Measurements from ENCODE around the gene SLC25A17.
A peak's percentile ranks its signal among the peaks of the same experiment; 100 is the strongest.
"Not testable (repeated sequence)": the region's sequence is repeated elsewhere in the genome, so short reads cannot be mapped to it uniquely, and the experiment has no call there.

Gene SLC25A17, protein sequence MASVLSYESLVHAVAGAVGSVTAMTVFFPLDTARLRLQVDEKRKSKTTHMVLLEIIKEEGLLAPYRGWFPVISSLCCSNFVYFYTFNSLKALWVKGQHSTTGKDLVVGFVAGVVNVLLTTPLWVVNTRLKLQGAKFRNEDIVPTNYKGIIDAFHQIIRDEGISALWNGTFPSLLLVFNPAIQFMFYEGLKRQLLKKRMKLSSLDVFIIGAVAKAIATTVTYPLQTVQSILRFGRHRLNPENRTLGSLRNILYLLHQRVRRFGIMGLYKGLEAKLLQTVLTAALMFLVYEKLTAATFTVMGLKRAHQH

DNA sequence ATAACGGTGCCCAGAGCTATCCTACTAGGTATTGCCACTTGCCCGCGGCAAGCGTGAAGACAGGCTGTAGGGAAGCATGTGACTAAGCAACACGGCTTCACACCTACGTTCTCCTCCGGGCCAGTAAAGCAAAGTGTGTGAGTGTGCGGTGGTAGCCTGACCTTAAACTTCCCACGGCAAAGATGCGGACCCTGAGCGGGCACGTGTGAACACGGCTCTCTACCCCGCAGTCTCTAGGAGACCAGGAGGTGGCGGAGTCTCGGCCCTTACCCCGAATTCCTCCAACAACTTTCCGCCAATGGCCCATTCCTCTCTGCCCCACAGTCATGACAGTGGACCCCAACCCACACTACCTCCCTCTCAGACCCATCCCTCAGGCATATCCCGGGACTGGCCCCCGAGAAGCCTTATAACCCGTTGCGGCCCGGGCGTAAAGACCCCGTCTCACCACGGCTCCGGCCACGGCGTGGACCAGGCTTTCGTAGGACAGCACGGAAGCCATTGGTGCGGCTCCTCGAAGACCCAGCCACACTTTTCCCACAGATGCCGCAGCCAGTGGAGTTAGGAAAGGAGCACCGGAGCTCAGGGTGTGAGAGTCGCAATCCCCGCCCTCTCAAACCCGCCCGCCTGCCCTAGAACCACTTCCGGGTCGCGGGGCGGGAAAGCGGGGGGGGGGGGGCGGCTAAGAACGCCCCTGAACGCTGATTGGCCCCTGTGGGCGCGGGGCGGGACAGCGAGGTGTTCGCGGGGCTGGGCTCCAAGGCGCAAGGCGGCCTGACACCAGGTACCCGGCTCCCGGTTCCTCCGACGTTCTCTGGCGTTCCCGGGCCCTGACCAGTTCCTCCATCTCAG, at the start of gene SLC25A17:
Gene SLC25A17, minus strand, starts transcription at position 600 of the 852 bp plus-strand sequence. Its CDS starts 98 bp downstream, at position 502.
- DNase-seq = peak; percentile 86

DNA sequence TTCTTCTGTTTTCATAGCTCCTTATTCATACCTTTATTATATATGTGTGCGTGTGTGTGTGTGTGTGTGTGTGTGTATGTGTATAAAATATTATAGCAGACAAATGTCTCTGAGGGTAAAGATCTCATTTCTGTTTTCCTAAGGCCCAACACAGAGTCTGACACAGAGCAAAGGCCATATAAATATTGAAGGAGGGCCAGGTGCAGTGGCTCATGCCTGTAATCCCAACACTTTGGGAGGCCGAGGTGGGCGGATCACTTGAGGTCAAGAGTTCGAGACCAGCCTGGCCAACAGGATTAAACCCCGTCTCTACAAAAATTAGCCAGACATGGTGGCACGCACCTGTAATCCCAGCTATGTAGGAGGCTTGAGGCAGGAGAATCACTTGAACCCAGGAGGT, 49.2 kb upstream of the SLC25A17 start:
- DNase-seq = not testable (repeated sequence)

DNA sequence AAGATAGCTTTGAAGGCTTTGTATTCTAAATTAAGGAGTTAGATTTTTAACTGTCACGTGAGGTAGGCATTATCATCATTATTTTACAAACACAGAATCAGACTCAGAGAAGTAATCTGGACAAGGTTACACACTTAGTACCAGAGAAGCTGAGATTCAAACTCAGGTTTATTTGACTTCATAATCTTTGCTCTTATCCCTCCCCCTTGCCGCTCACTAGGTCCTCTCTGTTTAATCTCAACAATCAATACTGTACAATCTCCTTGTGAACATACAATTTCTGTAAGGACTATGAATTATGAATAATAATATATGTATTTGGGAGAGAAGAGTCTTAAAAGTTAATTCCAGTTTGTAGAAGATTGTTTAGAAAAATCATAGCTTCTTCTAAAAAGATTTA, 48.0 kb upstream of the SLC25A17 start:
- no peak for DNase-seq

DNA sequence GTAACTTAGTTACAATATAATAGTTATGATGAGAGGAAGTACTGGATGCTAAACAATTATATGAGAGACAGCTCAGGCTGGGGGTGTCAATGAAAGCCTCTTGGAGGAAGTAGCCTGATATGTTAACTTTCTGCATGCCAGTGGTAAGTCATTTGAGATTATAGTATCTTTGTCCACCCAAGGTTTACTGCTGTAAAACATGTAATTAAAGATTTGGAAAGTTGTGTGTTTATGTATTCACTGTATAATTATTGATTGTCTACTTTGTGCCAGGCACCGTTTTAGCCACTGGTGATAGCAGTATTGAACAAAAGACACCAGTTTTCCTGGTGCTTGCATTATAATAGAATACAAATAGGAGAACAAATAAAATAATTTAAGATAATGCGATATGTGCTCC, 43.4 kb upstream of the SLC25A17 start:
- DNase-seq = no peak

DNA sequence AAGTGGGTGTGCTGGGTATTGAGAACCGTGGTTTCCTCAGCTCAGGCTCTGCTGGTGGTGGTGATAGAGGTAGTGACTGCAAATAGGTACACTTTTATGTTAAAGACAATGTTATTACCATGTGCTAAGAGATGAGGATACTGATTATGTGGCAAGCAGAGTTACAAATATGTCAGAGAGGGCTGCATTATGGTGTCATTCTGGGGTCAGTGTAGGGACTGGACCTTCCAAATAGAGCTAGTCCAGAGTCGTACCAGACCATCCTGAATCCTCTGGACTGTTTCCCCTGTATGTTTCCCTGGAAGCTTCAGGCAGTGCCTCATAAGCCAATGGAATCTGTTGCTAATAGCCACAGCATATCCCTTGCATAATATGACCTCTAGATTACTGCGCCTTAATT, 42.9 kb upstream of the SLC25A17 start, which contains the start of gene DNAJB7:
Gene DNAJB7, minus strand, starts transcription at position 101 of the 400 bp plus-strand sequence. CDS start 119 bp downstream, outside the sequence.
- DNase-seq = no peak

DNA sequence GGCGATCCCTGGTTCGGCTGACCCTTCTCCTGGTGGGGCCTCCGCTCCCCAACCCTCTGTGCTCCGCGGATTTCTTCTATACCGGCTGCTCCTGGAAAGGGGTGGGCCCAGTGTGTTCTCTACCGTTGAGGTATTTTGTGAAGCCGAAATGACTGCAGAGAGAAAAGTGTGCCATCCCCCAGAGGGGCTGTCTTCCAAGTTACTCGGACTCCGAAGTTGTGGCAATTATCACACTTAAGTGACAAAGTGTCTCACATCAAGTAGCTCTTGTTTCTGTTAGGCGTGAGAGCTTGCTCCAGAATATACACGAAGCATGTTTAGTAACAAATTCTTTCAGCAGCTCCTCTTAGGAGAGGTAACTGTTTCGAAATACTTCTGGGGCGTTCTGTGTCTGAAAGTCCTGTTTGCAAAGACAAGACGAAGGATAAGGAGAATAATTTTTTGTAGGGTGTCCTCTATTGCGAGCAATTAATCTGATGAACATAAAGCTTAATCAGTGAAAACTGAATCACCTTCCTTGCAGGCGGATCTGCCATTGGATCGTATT, 38.2 kb upstream of the SLC25A17 start:
- DNase-seq = no peak

GRCh38 chr22:40856513-40857308, 37.6 kb upstream of the SLC25A17 start, which contains the start of the genes ST13 and XPNPEP3:
TSS of gene ST13 (minus strand) at chr22:40856639. CDS start at chr22:40856540, 99 bp downstream.
TSS of gene XPNPEP3 (plus strand) at chr22:40857148. CDS start at chr22:40857182, 34 bp downstream.
- peak; percentile 98 for DNase-seq

- peak; percentile 54 for DNase-seq
Observed at GRCh38 chr22:40855979-40856512, 36.9 kb upstream of the SLC25A17 start.

DNA sequence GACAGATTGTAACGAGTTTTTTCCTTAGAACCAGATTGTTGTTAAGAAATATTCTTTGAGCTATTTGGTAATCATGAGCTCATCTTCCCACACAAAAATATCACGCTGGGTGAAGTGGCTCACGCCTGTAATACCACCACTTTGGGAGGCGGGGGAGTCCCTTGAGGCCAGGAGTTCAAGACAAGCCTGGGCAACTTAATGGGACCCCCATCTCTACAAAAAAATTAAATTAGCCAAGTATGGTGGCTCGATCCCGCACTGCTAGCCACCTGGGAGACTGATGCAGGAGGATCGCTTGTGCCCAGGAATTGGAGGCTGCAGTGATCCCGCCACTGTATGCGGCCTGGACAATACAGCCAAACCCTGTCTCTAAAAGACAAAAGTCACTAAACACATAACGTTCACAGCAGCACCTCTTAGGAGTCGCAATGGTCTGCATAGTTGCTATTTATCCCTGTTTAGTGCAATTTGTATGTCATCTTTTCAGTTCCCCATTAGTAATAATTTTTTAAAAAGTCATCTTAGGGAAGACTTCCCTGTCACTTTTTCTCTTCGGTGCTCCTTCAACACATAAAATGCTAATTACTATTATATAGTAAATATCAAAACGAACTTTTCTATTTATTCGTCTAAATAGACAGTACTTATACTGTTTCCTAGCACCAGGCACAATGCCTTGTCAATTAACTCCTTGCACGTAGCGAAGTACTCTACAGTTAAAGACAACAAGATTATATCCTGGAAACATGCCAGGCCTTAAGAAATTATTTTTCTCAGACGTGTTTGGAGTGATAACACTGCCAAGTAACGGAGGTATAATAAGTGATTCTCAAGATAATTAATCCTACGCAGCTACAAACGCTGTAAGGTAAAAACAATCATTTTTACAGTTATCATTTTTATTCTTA, 36.2 kb upstream of the SLC25A17 start:
- DNase-seq = peak; percentile 23

DNA sequence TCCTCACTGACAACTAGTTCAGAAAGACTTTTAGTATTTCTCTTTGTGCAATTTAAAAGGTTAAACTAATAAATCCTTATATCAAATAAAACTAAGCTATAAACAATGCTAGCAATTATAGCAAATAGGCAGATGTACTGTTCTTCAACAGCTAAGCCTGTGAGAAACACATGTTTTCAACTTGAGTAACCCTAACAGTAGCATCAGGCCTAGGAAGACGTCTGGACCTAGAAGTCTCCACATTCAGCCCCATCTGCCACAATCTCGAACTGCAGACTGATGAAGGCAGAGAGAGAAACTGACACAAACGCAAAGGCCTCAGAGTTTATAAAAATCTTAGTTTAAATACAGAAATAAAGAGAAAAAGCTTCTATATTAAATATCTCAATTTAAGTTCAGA, 34.8 kb upstream of the SLC25A17 start:
- no peak for DNase-seq

- no peak for DNase-seq
Observed at GRCh38 chr22:40853333-40853732, 34.2 kb upstream of the SLC25A17 start.

DNA sequence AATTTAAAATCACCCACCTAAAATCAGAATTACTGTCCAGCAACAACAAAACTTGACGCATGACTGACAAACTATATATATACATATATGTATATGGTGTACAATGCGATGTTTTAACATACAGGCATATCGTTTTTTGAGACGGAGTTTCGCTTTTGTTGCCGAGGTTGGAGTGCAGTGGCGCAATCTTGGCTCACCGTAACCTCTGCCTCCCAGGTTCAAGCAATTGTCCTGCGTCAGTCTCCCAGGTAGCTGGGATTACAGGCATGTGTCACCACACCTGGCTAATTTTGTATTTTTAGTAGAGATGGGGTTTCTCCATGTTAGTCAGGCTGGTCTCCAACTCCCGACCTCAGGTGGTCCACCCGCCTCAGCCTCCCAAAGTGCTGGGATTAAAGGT, 26.7 kb upstream of the SLC25A17 start:
- DNase-seq = not testable (repeated sequence)

DNA sequence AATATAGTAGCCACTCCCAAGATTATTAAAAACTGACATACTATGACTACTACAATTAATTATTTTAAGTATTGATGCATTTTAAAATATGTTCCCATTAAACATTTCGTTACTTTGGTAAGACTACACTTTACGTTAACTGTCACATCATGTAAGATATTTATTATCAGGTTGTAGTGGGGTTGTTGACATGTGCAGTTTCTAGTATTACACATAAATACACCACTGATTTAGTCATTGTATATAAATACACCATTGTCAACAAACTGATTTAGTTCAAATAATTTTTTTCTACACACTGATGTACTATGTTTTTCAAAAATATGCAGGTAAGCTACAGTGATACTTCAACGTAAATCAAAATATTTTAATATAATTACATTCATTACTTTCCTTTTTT, 25.8 kb upstream of the SLC25A17 start:
- DNase-seq = no peak

- DNase-seq = no peak
Observed at GRCh38 chr22:40838486-40838885, 19.3 kb upstream of the SLC25A17 start.

- no peak for DNase-seq
Observed at GRCh38 chr22:40834619-40835018, 15.5 kb upstream of the SLC25A17 start.

GRCh38 chr22:40829131-40829530, 10.0 kb upstream of the SLC25A17 start:
- DNase-seq = no peak

- DNase-seq = no peak
Observed at GRCh38 chr22:40826984-40827741, 8.0 kb upstream of the SLC25A17 start.

GRCh38 chr22:40826292-40826691, 7.1 kb upstream of the SLC25A17 start:
- DNase-seq = not testable (repeated sequence)

GRCh38 chr22:40823426-40823825, 4.3 kb upstream of the SLC25A17 start:
- DNase-seq = no peak

- DNase-seq = no peak
Observed at GRCh38 chr22:40819599-40820140, 524 bp upstream of the SLC25A17 start.

Data from NCI-H1092 treated with DMSO at 0.1 percent for 48 hours (cell line).